Stimulated activated memory B cell treated with anti-CD40 and anti-IgM and Interleukin-4, amounts not matched to agents 10 μg/mL and 1 μg/mL and 100 μg/mL, for 72 hours (primary cell): Measurements from ENCODE around the gene PADI2.
A peak's percentile ranks its signal among the peaks of the same experiment; 100 is the strongest.
"Not testable (repeated sequence)": the region's sequence is repeated elsewhere in the genome, so short reads cannot be mapped to it uniquely, and the experiment has no call there.

Experiments used
- ATAC-seq: fragments of 150-1000 bp; cut with Tn5 transposase; 2 replicates; pipeline ENCODE4 v1.10.0; 2021
- H3K27ac Mint-ChIP-seq: one replicate; pipeline ENCODE4 v1.8.0; 2022; ENCODE audit warnings: mild to moderate bottlenecking, mixed read lengths
- H3K27me3 Mint-ChIP-seq: one replicate; pipeline ENCODE4 v1.8.0; 2022; ENCODE audit warnings: mixed read lengths
- H3K36me3 Mint-ChIP-seq: one replicate; pipeline ENCODE4 v1.8.0; 2022; ENCODE audit warnings: mixed read lengths
- H3K4me1 Mint-ChIP-seq: one replicate; pipeline ENCODE4 v1.8.0; 2022; ENCODE audit warnings: mixed read lengths
- H3K4me3 Mint-ChIP-seq: one replicate; pipeline ENCODE4 v1.8.0; 2022; ENCODE audit warnings: mild to moderate bottlenecking, moderate library complexity, mixed read lengths
- H3K9me3 Mint-ChIP-seq: one replicate; pipeline ENCODE4 v1.8.0; 2022; ENCODE audit warnings: mixed read lengths

PADI2 gene

DNA sequence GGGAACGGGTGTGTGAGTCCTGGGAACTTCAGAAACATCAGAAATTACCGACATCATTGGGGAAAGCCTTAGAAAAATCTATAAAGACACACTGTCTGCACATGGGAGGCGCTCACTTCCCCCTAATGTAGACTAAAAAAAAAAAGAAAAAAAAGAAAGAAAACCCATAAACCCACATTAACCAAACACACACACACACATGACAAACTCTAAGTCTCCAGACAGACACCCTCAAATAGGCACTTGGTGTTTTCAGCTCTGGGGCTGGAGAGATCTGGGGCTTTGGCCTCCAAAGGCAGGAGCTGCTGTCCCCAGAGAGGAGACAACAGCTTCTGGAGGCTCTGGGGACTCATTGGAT lies 52.2 kb downstream of the PADI2 start:
- Mint-ChIP-seq H3K27ac (no peak overlapping the region), H3K27me3 (no peaks in the 10 kb centered on the region), H3K4me1 (no peaks in the 10 kb centered on the region), H3K9me3 (no peaks in the 10 kb centered on the region), H3K36me3 (no peaks in the 10 kb centered on the region), H3K4me3 (no peak overlapping the region)
- no peak for ATAC-seq

GRCh38 chr1:17066361-17067068 lies 52.7 kb downstream of the PADI2 start:
- no peak for ATAC-seq
- Mint-ChIP-seq H3K36me3 (no peaks in the 10 kb centered on the region), H3K27me3 (no peaks in the 10 kb centered on the region), H3K27ac (no peak overlapping the region), H3K4me1 (no peaks in the 10 kb centered on the region), H3K4me3 (no peak overlapping the region), H3K9me3 (no peaks in the 10 kb centered on the region)

DNA sequence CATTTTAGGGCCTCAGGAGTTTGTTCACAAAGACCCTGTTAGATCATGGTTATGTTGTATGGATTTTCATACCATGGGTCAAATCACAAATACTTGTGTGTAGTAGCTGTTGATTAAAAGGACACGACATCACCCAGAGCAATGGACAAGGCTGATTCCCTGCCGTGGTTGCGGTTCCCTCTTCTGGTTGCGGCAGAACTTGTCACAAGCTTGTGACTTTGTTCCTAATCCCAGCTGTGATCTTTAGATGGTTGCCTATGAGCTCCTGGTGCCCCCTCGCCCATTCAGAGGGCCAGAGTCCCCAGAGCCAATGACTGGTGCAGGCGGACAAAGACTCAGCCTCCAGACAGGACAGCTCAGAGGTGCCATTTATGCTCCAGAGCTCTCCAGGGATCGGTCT lies 53.6 kb downstream of the PADI2 start:
- ATAC-seq = no peak
- Mint-ChIP-seq H3K4me3 (no peak overlapping the region), H3K27ac (no peak overlapping the region), H3K27me3 (no peaks in the 10 kb centered on the region), H3K36me3 (no peaks in the 10 kb centered on the region), H3K4me1 (peaks cover 2% of the 10 kb centered on the region), H3K9me3 (no peaks in the 10 kb centered on the region)

- not testable (repeated sequence) for H3K4me3 Mint-ChIP-seq, ATAC-seq, H3K9me3 Mint-ChIP-seq, H3K27ac Mint-ChIP-seq, H3K36me3 Mint-ChIP-seq, H3K27me3 Mint-ChIP-seq
- H3K4me1 Mint-ChIP-seq = peaks cover 14% of the 10 kb centered on the region
These were observed 56.5 kb downstream of the PADI2 start for GRCh38 chr1:17062751-17063150.

DNA sequence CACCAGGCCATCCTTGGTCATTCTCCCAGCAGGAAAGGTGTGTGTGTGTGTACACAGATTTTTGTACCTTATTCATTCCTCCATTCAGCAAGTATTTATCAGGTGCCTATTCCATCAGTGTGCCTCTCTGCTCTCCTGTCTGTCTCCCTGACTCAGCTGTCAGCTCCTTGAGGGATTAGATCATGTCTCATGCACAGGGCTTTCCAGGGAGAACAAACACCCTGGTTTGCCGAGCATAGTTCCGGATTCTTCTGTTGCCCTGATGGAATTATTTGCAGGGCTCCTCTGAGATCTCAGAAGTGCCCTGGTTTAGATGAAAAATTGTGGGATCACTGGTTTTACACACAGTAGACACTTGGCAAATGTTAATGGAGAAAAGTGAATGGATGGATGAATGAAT lies 57.4 kb downstream of the PADI2 start:
- Mint-ChIP-seq H3K36me3 (no peaks in the 10 kb centered on the region), H3K9me3 (no peaks in the 10 kb centered on the region), H3K27ac (no peak overlapping the region), H3K27me3 (peaks cover 10% of the 10 kb centered on the region), H3K4me1 (peaks cover 14% of the 10 kb centered on the region), H3K4me3 (no peak overlapping the region)
- ATAC-seq = no peak

DNA sequence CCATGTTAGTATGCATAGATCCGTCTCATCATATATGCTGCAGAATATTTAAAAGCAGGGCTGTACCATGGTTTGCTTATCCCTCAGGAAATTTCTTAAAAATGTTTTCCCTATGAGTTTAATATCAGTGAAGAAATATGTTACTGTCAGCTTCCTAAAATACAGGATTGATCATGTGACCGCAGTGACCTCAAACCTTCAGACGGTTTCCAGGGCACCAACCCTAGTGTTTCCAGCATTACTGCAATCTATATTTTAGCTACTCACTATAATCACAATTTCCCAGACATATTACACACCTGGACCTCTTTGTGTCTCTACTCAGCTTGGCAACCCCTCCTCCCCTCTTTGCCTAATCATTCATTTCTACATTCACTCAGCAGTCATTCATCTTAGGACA lies 57.8 kb downstream of the PADI2 start:
- H3K4me3 Mint-ChIP-seq = no peak overlapping the region
- H3K27me3 Mint-ChIP-seq = peaks cover 10% of the 10 kb centered on the region
- ATAC-seq = no peak
- H3K36me3 Mint-ChIP-seq = no peaks in the 10 kb centered on the region
- no peaks in the 10 kb centered on the region for H3K9me3 Mint-ChIP-seq
- H3K27ac Mint-ChIP-seq = no peak overlapping the region
- H3K4me1 Mint-ChIP-seq = peaks cover 14% of the 10 kb centered on the region

GRCh38 chr1:17060306-17060749 lies 58.9 kb downstream of the PADI2 start:
- no peaks in the 10 kb centered on the region for H3K36me3 Mint-ChIP-seq
- H3K27me3 Mint-ChIP-seq = peaks cover 10% of the 10 kb centered on the region
- peak; percentile 14 for ATAC-seq
- peaks cover 14% of the 10 kb centered on the region for H3K4me1 Mint-ChIP-seq
- no peak overlapping the region for H3K4me3 Mint-ChIP-seq
- no peaks in the 10 kb centered on the region for H3K9me3 Mint-ChIP-seq
- peak overlapping the region; percentile 62 for H3K27ac Mint-ChIP-seq

DNA sequence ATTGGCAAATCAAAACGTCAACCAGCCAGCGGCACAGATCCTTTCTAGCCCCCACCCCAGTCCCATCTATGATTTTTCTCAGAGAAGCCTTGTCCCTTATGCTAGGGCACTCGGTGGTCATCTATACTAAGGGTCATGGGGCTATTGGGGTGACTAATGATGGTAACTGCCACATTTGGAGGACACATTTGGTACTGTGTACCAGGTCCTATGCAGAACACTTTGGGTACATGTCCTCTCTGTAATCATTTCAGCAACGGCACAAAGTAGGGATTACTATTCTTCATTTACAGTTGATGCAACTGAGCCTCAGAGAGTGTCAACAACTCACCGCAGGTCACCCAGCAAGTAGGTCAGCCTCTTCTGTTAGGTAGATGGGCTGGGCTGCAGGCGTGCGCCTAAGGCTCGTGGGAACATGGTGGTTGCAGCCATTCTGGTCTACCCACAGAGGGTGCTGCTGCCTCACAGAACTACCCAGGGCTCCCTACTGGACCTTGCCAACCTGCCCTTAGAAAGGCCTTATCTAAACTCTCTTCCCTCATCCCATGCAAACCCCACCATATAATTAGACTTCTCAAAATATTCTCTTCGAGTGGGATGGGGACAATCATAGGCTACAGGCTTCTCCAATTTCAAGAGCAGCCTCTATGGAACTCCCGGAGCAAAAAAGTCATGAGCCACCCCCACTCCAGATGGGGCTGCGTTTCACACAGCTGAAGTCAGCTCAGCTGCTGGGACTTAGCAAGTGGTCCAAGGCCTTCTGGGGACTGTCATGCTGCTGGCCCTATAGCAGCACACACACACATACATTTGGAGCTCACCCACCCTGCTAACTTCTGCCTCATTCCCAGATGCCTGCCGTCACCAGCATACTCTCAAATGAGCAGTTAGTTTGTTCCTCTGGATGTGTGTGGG lies 59.6 kb downstream of the PADI2 start:
- peak overlapping the region; percentile 7 for H3K4me3 Mint-ChIP-seq
- ATAC-seq = peak; percentile 95
- H3K36me3 Mint-ChIP-seq = no peaks in the 10 kb centered on the region
- H3K27ac Mint-ChIP-seq = peak overlapping the region; percentile 62
- H3K9me3 Mint-ChIP-seq = no peaks in the 10 kb centered on the region
- peaks cover 14% of the 10 kb centered on the region for H3K4me1 Mint-ChIP-seq
- H3K27me3 Mint-ChIP-seq = peaks cover 10% of the 10 kb centered on the region

GRCh38 chr1:17056551-17056950 lies 62.7 kb downstream of the PADI2 start:
- no peak overlapping the region for H3K4me3 Mint-ChIP-seq
- H3K27ac Mint-ChIP-seq = no peak overlapping the region
- ATAC-seq = no peak

GRCh38 chr1:17055801-17056200 lies 63.5 kb downstream of the PADI2 start:
- Mint-ChIP-seq H3K27ac (no peak overlapping the region), H3K4me1 (peaks cover 28% of the 10 kb centered on the region), H3K4me3 (no peak overlapping the region), H3K9me3 (no peaks in the 10 kb centered on the region), H3K27me3 (peaks cover 10% of the 10 kb centered on the region), H3K36me3 (peaks cover 6% of the 10 kb centered on the region)
- no peak for ATAC-seq

More at GRCh38 chr1:17056551-17056950, 62.7 kb downstream of the PADI2 start:
- Mint-ChIP-seq H3K27me3 (peaks cover 10% of the 10 kb centered on the region), H3K9me3 (no peaks in the 10 kb centered on the region), H3K36me3 (no peaks in the 10 kb centered on the region), H3K4me1 (peaks cover 21% of the 10 kb centered on the region)

DNA sequence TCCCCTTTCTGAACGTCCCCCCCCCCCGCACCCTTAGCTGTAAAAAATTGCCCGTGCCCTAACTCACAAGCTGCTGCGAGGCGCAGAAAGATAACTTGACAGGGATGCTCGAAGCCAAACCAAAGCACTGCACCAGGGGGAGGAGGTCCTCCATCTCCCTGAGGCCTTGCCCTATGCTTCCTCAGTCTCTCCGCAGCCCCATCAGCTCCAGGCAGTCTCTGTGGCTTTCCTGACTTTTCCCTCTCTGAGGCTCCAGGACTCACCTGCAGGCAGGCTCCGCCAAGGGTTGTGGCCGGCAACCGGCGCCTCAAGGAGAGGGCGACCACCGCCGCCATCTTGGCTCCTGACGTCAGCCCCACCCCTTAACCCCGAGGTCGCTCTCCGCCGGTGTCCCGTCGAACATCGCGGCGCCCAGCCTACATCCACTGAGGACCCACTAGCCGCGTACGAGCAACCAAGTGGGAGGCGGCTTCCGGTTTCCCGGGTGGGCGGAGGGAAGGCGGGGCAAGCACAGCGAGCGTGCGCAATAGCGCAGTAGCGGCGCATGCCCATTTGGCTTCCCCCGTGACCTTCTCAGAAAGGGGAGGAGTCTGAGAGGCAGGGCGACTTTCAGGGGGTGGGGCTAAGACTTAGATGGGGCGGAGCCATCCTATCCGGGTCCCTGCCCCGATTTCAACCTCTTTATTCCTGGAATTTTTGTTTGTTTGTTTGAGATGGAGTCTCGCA lies 65.4 kb downstream of the PADI2 start, which contains the start of gene SDHB:
Gene SDHB (minus strand): TSS at position 348 of the 726 bp plus-strand sequence. CDS start 13 bp downstream, at position 335.
- Mint-ChIP-seq H3K4me3 (peak within 1 kb of the TSS; percentile 98), H3K27ac (peak within 1 kb of the TSS; percentile 91), H3K4me1 (peaks cover 14% of the 10 kb centered on the region), H3K36me3 (peaks cover 6% of the 10 kb centered on the region), H3K27me3 (peaks cover 10% of the 10 kb centered on the region), H3K9me3 (no peaks in the 10 kb centered on the region)
- ATAC-seq = peak; percentile 100

- peaks cover 5% of the 10 kb centered on the region for H3K27me3 Mint-ChIP-seq
- peak overlapping the region; percentile 91 for H3K27ac Mint-ChIP-seq
- H3K4me3 Mint-ChIP-seq = peak overlapping the region; percentile 98
- H3K4me1 Mint-ChIP-seq = peaks cover 14% of the 10 kb centered on the region
- H3K36me3 Mint-ChIP-seq = peaks cover 6% of the 10 kb centered on the region
- no peak for ATAC-seq
- H3K9me3 Mint-ChIP-seq = no peaks in the 10 kb centered on the region
These were observed 66.1 kb downstream of the PADI2 start for GRCh38 chr1:17053086-17053684.

DNA sequence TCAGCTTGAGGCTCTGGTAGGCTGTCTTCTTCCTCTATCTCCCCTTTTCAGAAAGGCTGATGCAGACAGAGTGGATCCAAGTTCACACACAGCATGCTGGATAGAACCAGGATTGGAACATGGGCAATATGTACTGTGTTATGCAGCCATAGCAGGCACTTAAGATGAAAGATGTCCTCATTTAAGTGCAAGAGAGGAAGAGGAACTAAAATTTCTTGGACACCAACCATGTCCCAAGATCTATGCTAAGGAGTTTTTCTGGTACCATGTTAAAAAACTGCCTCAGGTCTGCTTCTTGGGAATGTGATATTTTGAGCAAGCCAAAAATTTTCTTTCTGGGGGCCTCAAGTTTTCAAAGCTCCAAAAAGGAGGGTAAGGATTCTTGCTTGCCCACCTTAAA lies 66.6 kb downstream of the PADI2 start:
- no peak for ATAC-seq
- Mint-ChIP-seq H3K4me3 (peak overlapping the region; percentile 21), H3K4me1 (peaks cover 20% of the 10 kb centered on the region), H3K27ac (peak overlapping the region; percentile 91), H3K27me3 (peaks cover under 1% of the 10 kb centered on the region), H3K36me3 (peaks cover 6% of the 10 kb centered on the region), H3K9me3 (no peaks in the 10 kb centered on the region)

GRCh38 chr1:17052038-17052437 lies 67.2 kb downstream of the PADI2 start:
- ATAC-seq = no peak
- Mint-ChIP-seq H3K9me3 (no peaks in the 10 kb centered on the region), H3K36me3 (peaks cover 6% of the 10 kb centered on the region), H3K27ac (no peak overlapping the region), H3K27me3 (no peaks in the 10 kb centered on the region), H3K4me1 (peaks cover 20% of the 10 kb centered on the region), H3K4me3 (no peak overlapping the region)

DNA sequence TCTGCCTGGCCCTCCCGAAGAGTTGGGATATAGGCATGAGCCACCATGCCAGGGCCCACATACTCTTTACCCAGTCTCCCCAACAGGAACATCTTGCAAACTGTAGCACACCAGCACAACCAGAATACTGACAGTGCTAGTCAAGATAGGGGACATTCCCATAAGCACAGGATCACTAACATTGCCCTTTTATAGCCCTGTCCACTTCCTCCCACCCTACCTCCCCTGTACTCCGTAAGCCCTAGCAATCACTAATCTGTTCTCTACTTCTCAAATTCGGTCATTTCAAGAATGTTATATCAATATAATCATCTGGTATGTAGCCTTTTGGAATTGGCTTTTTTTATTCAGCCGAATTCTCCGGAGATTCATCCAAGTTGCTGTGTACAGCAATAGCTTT lies 71.3 kb downstream of the PADI2 start:
- Mint-ChIP-seq H3K27me3 (no peaks in the 10 kb centered on the region), H3K4me3 (no peak overlapping the region), H3K27ac (no peak overlapping the region), H3K4me1 (peaks cover 28% of the 10 kb centered on the region), H3K36me3 (peaks cover 17% of the 10 kb centered on the region), H3K9me3 (no peaks in the 10 kb centered on the region)
- no peak for ATAC-seq
